MM.1S (cell line): Measurements from ENCODE around the gene RALGDS.

Experiments
- CTCF ChIP-seq: fragments of 300-600 bp; sonication (generic); IDR thresholded peaks from 2 replicates; pipeline ENCODE4 v1.5.1; 2016; ENCODE audit warnings: antibody characterized with exemption, low read length, mixed read lengths
- EZH2phosphoT487 ChIP-seq: fragments of 300-600 bp; sonication (generic); IDR thresholded peaks from 2 replicates; pipeline ENCODE4 v1.6.1; 2018; ENCODE audit warnings: antibody characterized with exemption, low read length

GRCh38 chr9:133166392-133166791 is 45.4 kb upstream of the RALGDS start:
- TF ChIP-seq CTCF (no peak), EZH2phosphoT487 (no peak)
